SK-N-SH (cell line): ENCODE data around the gene TRIOBP. TPM values are rescaled to one million over a fixed set of nuclear protein-coding genes. Genes with fewer than 3 reads are reported as not detected.
A peak's percentile ranks its signal among the peaks of the same experiment; 100 is the strongest.

Experiments used
- CTCF ChIA-PET: fragments of 300-600, 350-600 bp; formaldehyde crosslinking; extraction: SDS; loops from one replicate; lab custom pipeline; 2021; lab: Yijun Ruan, JAX
- POLR2A ChIA-PET: fragments of 350-600 bp; sonication (Branson Sonifier 250); formaldehyde crosslinking; extraction: SDS; loops from one replicate; lab custom pipeline; 2020; ENCODE audit warnings: antibody characterized with exemption, inconsistent platforms; lab: Yijun Ruan, JAX
- DNase-seq: peaks from one replicate; pipeline ENCODE4 v3.0.0; 2012
- H2AFZ ChIP-seq: fragments of 200-600 bp; sonication (generic); 2 replicates; pipeline ENCODE4 v1.8.1; 2016; ENCODE audit warnings: antibody characterized with exemption, mild to moderate bottlenecking, low read depth
- H3F3A ChIP-seq: fragments of 200-600 bp; sonication (generic); replicated peaks from 2 replicates; pipeline ENCODE3; 2016; ENCODE audit warnings: antibody characterized with exemption, mild to moderate bottlenecking; ENCODE audit not compliant: insufficient read depth
- H3K27ac ChIP-seq, 2 experiments: fragments of 200-500 bp in 1 of 2; fragments of 200-600 bp in 1 of 2; sonication (Bioruptor generic) in 1 of 2; sonication (generic), shearing (Covaris generic) in 1 of 2; 2 replicates each; pipeline versions ENCODE4 v1.5.1 to v1.6.1; 2014 to 2016; ENCODE audit warnings: low read depth in 2 of 2, inconsistent platforms in 1 of 2, low read length in 1 of 2, mild to moderate bottlenecking in 1 of 2, mixed read lengths in 1 of 2
- H3K27me3 ChIP-seq: fragments of 200-600 bp; sonication (generic), shearing (Covaris generic); 2 replicates; pipeline ENCODE4 v1.6.1; 2016; ENCODE audit warnings: mixed run types; ENCODE audit not compliant: insufficient read depth
- H3K36me3 ChIP-seq, 2 experiments: fragments of 200-500 bp in 1 of 2; fragments of 200-600 bp in 1 of 2; sonication (Bioruptor generic) in 1 of 2; sonication (generic) in 1 of 2; replicated peaks in 1 of 2; 2 replicates each; pipeline versions ENCODE3 to v1.5.1; 2014 to 2016; ENCODE audit warnings: low read length in 1 of 2, mild to moderate bottlenecking in 1 of 2; ENCODE audit not compliant: insufficient read depth in 2 of 2, control insufficient read depth in 1 of 2
- H3K4me1 ChIP-seq, 2 experiments: fragments of 200-500 bp in 1 of 2; fragments of 200-600 bp in 1 of 2; sonication (Bioruptor generic) in 1 of 2; sonication (generic), shearing (Covaris generic) in 1 of 2; 2 replicates each; pipeline versions ENCODE4 v1.5.1 to v1.6.1; 2014 to 2016; ENCODE audit warnings: low read depth in 1 of 2, low read length in 1 of 2, mixed run types in 1 of 2; ENCODE audit not compliant: insufficient read depth in 2 of 2, control insufficient read depth in 1 of 2
- H3K4me2 ChIP-seq: fragments of 200-600 bp; sonication (generic), shearing (Covaris generic); 2 replicates; pipeline ENCODE4 v1.6.1; 2017; ENCODE audit warnings: mixed run types
- H3K4me3 ChIP-seq, 2 experiments: fragments of 200-500 bp in 1 of 2; fragments of 200-600 bp in 1 of 2; sonication (Bioruptor generic) in 1 of 2; sonication (generic), shearing (Covaris generic) in 1 of 2; 2 replicates each; pipeline versions ENCODE4 v1.5.1 to v1.8.1; 2014 to 2016; ENCODE audit warnings: low read depth in 2 of 2, inconsistent platforms in 1 of 2, low read length in 1 of 2, mild to moderate bottlenecking in 1 of 2, mixed read lengths in 1 of 2, moderate library complexity in 1 of 2
- H3K79me2 ChIP-seq: fragments of 200-600 bp; sonication (generic); 2 replicates; pipeline ENCODE4 v1.8.1; 2017; ENCODE audit warnings: mild to moderate bottlenecking; ENCODE audit not compliant: insufficient read depth
- H3K9ac ChIP-seq: fragments of 200-600 bp; sonication (generic); 2 replicates; pipeline ENCODE4 v1.6.1; 2017; ENCODE audit warnings: mixed run types
- H3K9me2 ChIP-seq: fragments of 200-600 bp; sonication (generic); 2 replicates; pipeline ENCODE4 v1.6.1; 2017; ENCODE audit warnings: mixed run types
- H3K9me3 ChIP-seq: fragments of 200-600 bp; sonication (generic); 2 replicates; pipeline ENCODE4 v1.6.1; 2017; ENCODE audit warnings: mixed run types, mild to moderate bottlenecking, moderate library complexity
- H4K20me1 ChIP-seq: fragments of 200-600 bp; sonication (generic); 2 replicates; pipeline ENCODE4 v1.6.1; 2017; ENCODE audit warnings: mild to moderate bottlenecking, mixed run types; ENCODE audit not compliant: insufficient read depth
- CHD2 ChIP-seq: fragments of 150-350 bp; IDR thresholded peaks from 2 replicates; pipeline ENCODE4 v1.6.1; 2018; ENCODE audit warnings: low read length; ENCODE audit not compliant: partially characterized antibody
- EP300 ChIP-seq, 2 experiments: IDR thresholded peaks; 2 replicates each; pipeline versions ENCODE4 v1.4.0 to v1.6.1; 2012; ENCODE audit warnings: borderline replicate concordance in 1 of 2, low read depth in 1 of 2, low read length in 1 of 2
- FOXJ3 ChIP-seq: sonication (generic); formaldehyde crosslinking; IDR thresholded peaks from 2 replicates; pipeline ENCODE4 v1.5.1; 2020; ENCODE audit warnings: mild to moderate bottlenecking, missing genetic modification reagents
- FOXM1 ChIP-seq: IDR thresholded peaks from 2 replicates; pipeline ENCODE4 v1.4.0; 2012; ENCODE audit warnings: low read depth, mild to moderate bottlenecking
- NRF1 ChIP-seq: IDR thresholded peaks from 2 replicates; pipeline ENCODE4 v1.6.1; 2012; ENCODE audit warnings: low read depth, mild to moderate bottlenecking, low read length
- POLR2AphosphoS5 ChIP-seq: IDR thresholded peaks from 2 replicates; pipeline ENCODE4 v1.6.1; 2012; ENCODE audit warnings: low read depth, low read length
- RAD21 ChIP-seq: IDR thresholded peaks from 2 replicates; pipeline ENCODE4 v1.6.1; 2012; ENCODE audit warnings: mild to moderate bottlenecking, low read length
- RCOR1 ChIP-seq: fragments of 150-350 bp; IDR thresholded peaks from 2 replicates; pipeline ENCODE4 v1.6.1; 2017; ENCODE audit warnings: antibody characterized with exemption, low read length
- RFX5 ChIP-seq: IDR thresholded peaks from 2 replicates; pipeline ENCODE4 v1.6.1; 2012; ENCODE audit warnings: mild to moderate bottlenecking, improper control_type of control experiment, low read length
- SIN3A ChIP-seq: IDR thresholded peaks from 2 replicates; pipeline ENCODE4 v1.6.1; 2012; ENCODE audit warnings: low read depth, mild to moderate bottlenecking, low read length, moderate library complexity, borderline replicate concordance
- SMC3 ChIP-seq: IDR thresholded peaks from 2 replicates; pipeline ENCODE4 v1.6.1; 2012; ENCODE audit warnings: low read depth, low read length, improper control_type of control experiment
- TAF1 ChIP-seq: IDR thresholded peaks from 2 replicates; pipeline ENCODE4 v1.6.1; 2012; ENCODE audit warnings: low read depth, mild to moderate bottlenecking, low read length, moderate library complexity, borderline replicate concordance
- TCF12 ChIP-seq: IDR thresholded peaks from 2 replicates; pipeline ENCODE4 v1.4.0; 2012
- TEAD4 ChIP-seq: IDR thresholded peaks from 2 replicates; pipeline ENCODE4 v1.4.0; 2012; ENCODE audit warnings: mild to moderate bottlenecking, borderline replicate concordance; ENCODE audit not compliant: insufficient read depth
- USF1 ChIP-seq: IDR thresholded peaks from 2 replicates; pipeline ENCODE4 v1.4.0; 2012; ENCODE audit warnings: low read depth, borderline replicate concordance
- YY1 ChIP-seq: IDR thresholded peaks from 2 replicates; pipeline ENCODE4 v1.4.0; 2012; ENCODE audit warnings: low read depth, mild to moderate bottlenecking
- WGBS: methylation state at CpG from one replicate; pipeline ENCODE4 v1.1.6; 2017; ENCODE audit warnings: low lambda C conversion rate; 5-methylcytosine and 5-hydroxymethylcytosine counted together
- polyA plus RNA-seq, 3 experiments: library from polyadenylated mRNA; depleted of rRNA; stranded (reverse); fragments of >200 nt; gene quantifications; 2 replicates each; pipeline ENCODE4 v1.2.3, GENCODE V29; 2012
- TF ChIP-seq, protein P1 (sequence below): IDR thresholded peaks from 2 replicates; pipeline ENCODE4; 2012
- TF ChIP-seq, protein P2 (sequence below): fragments of 200-600 bp; sonication (generic); IDR thresholded peaks from 2 replicates; pipeline ENCODE4 v1.6.1; 2017; ENCODE audit warnings: antibody characterized with exemption, mild to moderate bottlenecking, moderate library complexity

The TRIOBP gene
- polyA plus RNA-seq (2012; rRNA removed), result 43.6 and 47.3 TPM in 2 replicates
- polyA plus RNA-seq (2012; cell fraction: cytosol; rRNA removed), result 23.6 and 36.7 TPM in 2 replicates
- polyA plus RNA-seq (2012; cell fraction: nucleus; rRNA removed), result 51.7 and 58.8 TPM in 2 replicates

DNA sequence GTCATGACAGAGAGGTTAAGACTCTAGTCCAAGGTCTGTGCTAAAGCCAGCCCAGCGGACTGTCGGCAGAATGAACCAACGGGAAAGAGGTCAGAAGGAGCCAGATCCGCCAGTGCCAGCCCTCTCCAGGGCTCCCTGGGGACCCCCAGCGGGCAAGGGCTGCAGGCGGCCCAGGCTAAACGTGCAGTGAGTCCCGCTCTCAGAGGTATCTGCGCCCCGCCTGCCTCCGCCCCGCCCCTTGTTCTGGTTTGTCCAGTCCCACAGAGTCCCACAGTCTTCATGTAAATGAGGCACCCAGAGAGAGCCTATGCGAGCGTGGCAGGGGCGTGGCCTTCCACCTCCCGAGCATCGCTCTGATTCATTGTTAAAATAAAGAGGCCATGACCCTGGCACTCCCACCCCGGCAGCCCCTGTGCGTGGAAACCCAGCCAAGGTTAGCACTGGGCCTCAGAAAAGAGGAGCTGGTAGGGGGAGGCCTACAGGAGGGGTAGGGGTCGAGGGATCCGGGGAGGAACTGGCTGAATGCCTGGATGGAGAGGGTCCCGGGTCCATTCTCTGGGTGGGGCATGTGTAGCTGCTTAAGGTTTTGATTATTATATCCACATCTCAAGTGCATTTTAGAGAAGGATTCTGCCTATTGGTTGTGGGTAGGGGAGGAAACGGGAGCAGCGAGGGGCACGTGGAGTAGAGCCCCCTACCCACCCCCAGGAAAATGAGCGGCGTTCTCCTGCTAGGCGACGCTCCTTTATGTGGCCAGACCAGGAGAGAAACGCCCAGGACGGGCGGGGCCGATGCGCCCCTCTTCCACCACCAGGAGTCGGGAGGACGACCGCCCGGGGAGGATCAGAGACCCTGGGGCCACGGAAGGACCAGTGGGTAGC, at the start of gene TRIOBP:
Gene TRIOBP, plus strand, starts transcription at position 392 of the 881 bp plus-strand sequence. CDS start 4,318 bp downstream, outside the sequence.
- 2% methylated on average over 18 of the region's 39 CpGs for WGBS
- Histone ChIP-seq H3K4me2 (peak within 1 kb of the TSS; percentile 89), H3K27me3 (no peaks in the 10 kb centered on the region), H3K9me2 (no peaks in the 10 kb centered on the region), H3F3A (peaks cover 21% of the 10 kb centered on the region), H3K27ac (peak within 1 kb of the TSS; percentile 57 to 80), H3K4me3 (peak within 1 kb of the TSS; percentile 57 to 82), H4K20me1 (no peaks in the 10 kb centered on the region), H3K9me3 (no peaks in the 10 kb centered on the region)
- CTCF ChIA-PET, result interaction anchor here (0.6 to 6.2 kb wide), 28 partner anchors 8 to 154 kb away, joined by 3 to 65 read pairs (median 4); partner anchors contain the start of genes NOL12 and PDXP
- peak; percentile 95 for DNase-seq
- TF ChIP-seq, protein P1, sequence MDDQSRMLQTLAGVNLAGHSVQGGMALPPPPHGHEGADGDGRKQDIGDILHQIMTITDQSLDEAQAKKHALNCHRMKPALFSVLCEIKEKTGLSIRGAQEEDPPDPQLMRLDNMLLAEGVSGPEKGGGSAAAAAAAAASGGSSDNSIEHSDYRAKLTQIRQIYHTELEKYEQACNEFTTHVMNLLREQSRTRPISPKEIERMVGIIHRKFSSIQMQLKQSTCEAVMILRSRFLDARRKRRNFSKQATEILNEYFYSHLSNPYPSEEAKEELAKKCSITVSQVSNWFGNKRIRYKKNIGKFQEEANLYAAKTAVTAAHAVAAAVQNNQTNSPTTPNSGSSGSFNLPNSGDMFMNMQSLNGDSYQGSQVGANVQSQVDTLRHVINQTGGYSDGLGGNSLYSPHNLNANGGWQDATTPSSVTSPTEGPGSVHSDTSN, result 0 out of 2 replicates have a peak, but pooled peaks have one; percentile 16
- TF ChIP-seq SIN3A (peak; percentile 38; the same call in 1 of the 2 replicates), TCF12 (peak; percentile 5; the same call in 1 of the 2 replicates), CHD2 (peak; percentile 68), NRF1 (peak; percentile 31; the same call in 1 of the 2 replicates), FOXJ3 (CRISPR knock-in tag) (no peak), YY1 (no peak), RFX5 (0 out of 2 replicates have a peak, but pooled peaks have one; percentile 45), USF1 (no peak), POLR2AphosphoS5 (peak; percentile 60; the same call in 1 of the 2 replicates), TAF1 (peak; percentile 8; the same call in 1 of the 2 replicates), RCOR1 (no peak), TEAD4 (no peak), RAD21 (peak; percentile 64), SMC3 (peak; percentile 63), EP300 (IDR thresholded peaks at IDR 0.05; ENCODE audit: borderline replicate concordance in 1 of 2, low read depth in 1 of 2, low read length in 1 of 2) (peak in 1 of 2 experiments; percentile 24; a peak in 1 of 4 replicates), FOXM1 (no peak)
- TF ChIP-seq, protein P2, sequence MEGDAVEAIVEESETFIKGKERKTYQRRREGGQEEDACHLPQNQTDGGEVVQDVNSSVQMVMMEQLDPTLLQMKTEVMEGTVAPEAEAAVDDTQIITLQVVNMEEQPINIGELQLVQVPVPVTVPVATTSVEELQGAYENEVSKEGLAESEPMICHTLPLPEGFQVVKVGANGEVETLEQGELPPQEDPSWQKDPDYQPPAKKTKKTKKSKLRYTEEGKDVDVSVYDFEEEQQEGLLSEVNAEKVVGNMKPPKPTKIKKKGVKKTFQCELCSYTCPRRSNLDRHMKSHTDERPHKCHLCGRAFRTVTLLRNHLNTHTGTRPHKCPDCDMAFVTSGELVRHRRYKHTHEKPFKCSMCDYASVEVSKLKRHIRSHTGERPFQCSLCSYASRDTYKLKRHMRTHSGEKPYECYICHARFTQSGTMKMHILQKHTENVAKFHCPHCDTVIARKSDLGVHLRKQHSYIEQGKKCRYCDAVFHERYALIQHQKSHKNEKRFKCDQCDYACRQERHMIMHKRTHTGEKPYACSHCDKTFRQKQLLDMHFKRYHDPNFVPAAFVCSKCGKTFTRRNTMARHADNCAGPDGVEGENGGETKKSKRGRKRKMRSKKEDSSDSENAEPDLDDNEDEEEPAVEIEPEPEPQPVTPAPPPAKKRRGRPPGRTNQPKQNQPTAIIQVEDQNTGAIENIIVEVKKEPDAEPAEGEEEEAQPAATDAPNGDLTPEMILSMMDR, result peak; percentile 61
- TF ChIP-seq, all 33 proteins: peak for 12
- Histone ChIP-seq H3K4me1 (peaks cover 6 to 11% of the 10 kb centered on the region in 2 experiments; a peak in 2 of 4 replicates), H2AFZ (peak within 1 kb of the TSS; percentile 86), H3K36me3 (peaks cover 10 to 15% of the 10 kb centered on the region in 2 experiments), H3K9ac (peak within 1 kb of the TSS; percentile 84), H3K79me2 (peaks cover 17% of the 10 kb centered on the region)
- POLR2A ChIA-PET, result interaction anchor here (0.8 to 1.6 kb wide), 3 partner anchors 11 to 35 kb away, joined by 3 to 4 read pairs (median 4); partner anchors contain the start of gene NOL12
